ENCODE data around the gene SRPK2. TPM values are rescaled to one million over a fixed set of nuclear protein-coding genes. Genes with fewer than 3 reads are reported as not detected.

SRPK2 gene
- polyA plus RNA-seq, 1 donor: 34.9 TPM

- DNase-seq (ENCODE audit: low read depth): no peak
These were observed 289.7 kb downstream of the SRPK2 start for GRCh38 chr7:105098863-105099515.

- no peak for DNase-seq (ENCODE audit: low read depth)
These were observed 291.1 kb downstream of the SRPK2 start for GRCh38 chr7:105097619-105098018.

GRCh38 chr7:105096306-105096705 lies 292.4 kb downstream of the SRPK2 start:
- DNase-seq (ENCODE audit: low read depth): no peak

GRCh38 chr7:105094966-105095365 lies 293.8 kb downstream of the SRPK2 start:
- no peak for DNase-seq (ENCODE audit: low read depth)

GRCh38 chr7:105088456-105088855 lies 300.3 kb downstream of the SRPK2 start:
- no peak for DNase-seq (ENCODE audit: low read depth)

GRCh38 chr7:105087981-105088380 lies 300.7 kb downstream of the SRPK2 start:
- DNase-seq (ENCODE audit: low read depth): no peak

- DNase-seq (ENCODE audit: low read depth): no peak
These were observed 301.9 kb downstream of the SRPK2 start for GRCh38 chr7:105086850-105087249.

- no peak for DNase-seq (ENCODE audit: low read depth)
These were observed 304.1 kb downstream of the SRPK2 start for GRCh38 chr7:105084581-105084980.

- no peak for DNase-seq (ENCODE audit: low read depth)
These were observed 309.4 kb downstream of the SRPK2 start for GRCh38 chr7:105079348-105079747.

- DNase-seq (ENCODE audit: low read depth): no peak
These were observed 315.6 kb downstream of the SRPK2 start for GRCh38 chr7:105073143-105073542.

- no peak for DNase-seq (ENCODE audit: low read depth)
These were observed 319.8 kb downstream of the SRPK2 start for GRCh38 chr7:105068886-105069285.

- DNase-seq (ENCODE audit: low read depth): no peak
These were observed 321.0 kb downstream of the SRPK2 start for GRCh38 chr7:105067691-105068090.

Other genes starting within 250 kb of the SRPK2 start
- gene PUS7, start 133.3 kb upstream of the SRPK2 start, polyA plus RNA-seq (ENCODE audit: insufficient read length): 12.9 TPM
- gene RINT1, start 143.3 kb upstream of the SRPK2 start, polyA plus RNA-seq (ENCODE audit: insufficient read length): 21.3 TPM
- gene EFCAB10, start 192.6 kb upstream of the SRPK2 start, polyA plus RNA-seq (ENCODE audit: insufficient read length): 1.4 TPM